ENCODE data around the gene C19orf53.

The C19orf53 gene

DNA sequence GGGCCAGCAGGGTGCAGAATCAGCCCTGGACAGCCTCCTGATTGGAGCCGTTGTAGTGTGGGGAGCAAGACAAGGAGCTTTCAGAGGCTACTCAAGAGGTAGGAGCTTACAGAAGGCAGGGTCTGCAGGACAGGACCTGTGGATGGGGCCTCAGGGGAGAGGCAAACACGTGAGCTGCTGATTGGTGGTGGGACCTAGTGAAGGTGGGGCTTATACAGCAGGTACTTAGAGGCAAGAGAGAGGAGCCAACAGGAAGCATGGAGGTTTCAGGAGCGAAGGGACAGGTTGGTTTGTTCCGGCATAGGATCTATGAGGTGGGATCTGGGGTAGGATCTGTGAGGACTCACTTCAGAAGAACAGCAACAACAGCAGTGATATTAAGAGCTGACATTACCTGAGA, 53.4 kb downstream of the C19orf53 start:
- no peak for DNase-seq
